Gastroesophageal sphincter (tissue), 3 donors: ENCODE results near the gene FCHO2.

Experiments used
- POLR2A ChIP-seq, 2 donors: fragments of 450-650 bp; IDR thresholded peaks; one replicate each; pipeline ENCODE4 v1.6.1; 2017; ENCODE audit warnings: antibody characterized with exemption in 2 of 2, mild to moderate bottlenecking in 2 of 2, moderate library complexity in 1 of 2
- TF ChIP-seq, protein P1 (sequence below), 4 experiments: fragments of 200-600 bp in 2 of 4; fragments of 450-650 bp in 2 of 4; sonication (generic) in 1 of 4; IDR thresholded peaks; one replicate each; pipeline ENCODE4 v1.5.1; 2017 to 2019; ENCODE audit warnings: antibody characterized with exemption in 4 of 4, mild to moderate bottlenecking in 2 of 4, moderate library complexity in 2 of 4

DNA sequence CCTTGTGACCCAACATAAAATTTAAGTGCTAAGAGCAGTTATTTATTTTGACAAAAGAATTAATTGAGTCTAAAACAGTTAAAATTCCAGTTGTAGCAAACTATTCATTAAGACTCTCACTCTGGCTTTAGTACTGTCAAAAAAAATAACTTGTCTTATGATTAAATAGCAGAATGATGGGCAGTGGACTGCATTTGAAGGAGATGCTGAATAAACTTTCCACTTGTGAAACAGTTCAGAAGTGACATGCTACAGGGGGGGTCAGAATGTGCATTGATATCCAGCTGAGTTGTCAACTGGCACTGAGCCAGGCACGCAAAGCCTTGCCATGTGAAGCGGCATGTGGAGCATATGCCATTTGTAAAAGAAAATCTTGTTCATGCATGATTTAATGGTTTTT lies 76.0 kb downstream of the FCHO2 start:
- TF ChIP-seq, protein P1, sequence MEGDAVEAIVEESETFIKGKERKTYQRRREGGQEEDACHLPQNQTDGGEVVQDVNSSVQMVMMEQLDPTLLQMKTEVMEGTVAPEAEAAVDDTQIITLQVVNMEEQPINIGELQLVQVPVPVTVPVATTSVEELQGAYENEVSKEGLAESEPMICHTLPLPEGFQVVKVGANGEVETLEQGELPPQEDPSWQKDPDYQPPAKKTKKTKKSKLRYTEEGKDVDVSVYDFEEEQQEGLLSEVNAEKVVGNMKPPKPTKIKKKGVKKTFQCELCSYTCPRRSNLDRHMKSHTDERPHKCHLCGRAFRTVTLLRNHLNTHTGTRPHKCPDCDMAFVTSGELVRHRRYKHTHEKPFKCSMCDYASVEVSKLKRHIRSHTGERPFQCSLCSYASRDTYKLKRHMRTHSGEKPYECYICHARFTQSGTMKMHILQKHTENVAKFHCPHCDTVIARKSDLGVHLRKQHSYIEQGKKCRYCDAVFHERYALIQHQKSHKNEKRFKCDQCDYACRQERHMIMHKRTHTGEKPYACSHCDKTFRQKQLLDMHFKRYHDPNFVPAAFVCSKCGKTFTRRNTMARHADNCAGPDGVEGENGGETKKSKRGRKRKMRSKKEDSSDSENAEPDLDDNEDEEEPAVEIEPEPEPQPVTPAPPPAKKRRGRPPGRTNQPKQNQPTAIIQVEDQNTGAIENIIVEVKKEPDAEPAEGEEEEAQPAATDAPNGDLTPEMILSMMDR (IDR thresholded peaks at IDR 0.05) = no peak
- TF ChIP-seq POLR2A (IDR thresholded peaks at IDR 0.05) = no peak
